GM19023 (cell line): ENCODE data around the gene ALS2.
"Not testable (repeated sequence)": the region's sequence is repeated elsewhere in the genome, so short reads cannot be mapped to it uniquely, and the experiment has no call there.

Experiments used
- ATAC-seq: cut with Tn5 transposase; IDR thresholded peaks from one replicate; pipeline ENCODE4 v1.9.1; 2021; ENCODE audit warnings: mild to moderate bottlenecking, moderate library complexity; ENCODE audit not compliant: unreplicated experiment

Gene ALS2

DNA sequence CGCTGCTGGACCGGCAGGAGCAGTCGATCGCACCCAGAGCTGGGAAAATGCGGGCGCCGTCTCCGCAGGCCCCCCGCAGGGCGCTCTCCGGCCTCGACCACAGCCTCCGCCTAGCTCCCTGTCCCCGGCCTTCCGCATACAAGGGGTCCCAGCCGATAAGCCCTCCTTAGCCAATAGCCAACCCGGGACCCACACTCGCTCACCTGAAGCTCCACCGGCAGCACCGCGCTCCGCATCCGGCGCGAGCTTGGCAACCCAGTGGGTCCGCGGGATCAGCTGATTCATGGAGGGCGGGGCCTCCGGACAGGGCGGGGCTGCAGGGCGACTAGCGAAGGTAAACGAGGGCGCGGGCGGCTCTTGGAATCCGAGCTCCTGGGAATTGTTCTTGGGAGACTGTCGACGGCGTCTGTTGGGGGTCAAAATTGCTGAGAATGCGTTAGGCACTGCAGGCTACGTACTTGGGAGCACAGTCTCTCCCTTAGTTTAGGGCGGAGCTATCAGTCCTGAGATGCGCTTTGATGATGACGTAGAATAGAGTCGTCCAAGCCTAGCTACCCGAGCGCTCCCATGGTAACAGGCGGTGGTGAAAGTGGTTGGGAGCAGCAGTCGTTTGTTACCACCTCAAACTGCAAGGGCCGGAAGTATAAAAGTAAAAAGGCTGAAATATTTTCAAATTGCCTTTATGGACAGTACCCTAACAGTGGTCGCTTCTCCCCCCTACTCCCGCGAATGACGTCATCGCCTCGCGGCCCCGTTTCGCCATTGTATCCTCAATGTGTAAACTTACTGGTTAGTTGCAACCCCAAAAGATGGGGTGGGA, at the start of gene ALS2:
ALS2 (minus strand) TSS at position 260 of the 820 bp plus-strand sequence. CDS start 12,048 bp downstream, outside the sequence.
- ATAC-seq, result peak; percentile 96

DNA sequence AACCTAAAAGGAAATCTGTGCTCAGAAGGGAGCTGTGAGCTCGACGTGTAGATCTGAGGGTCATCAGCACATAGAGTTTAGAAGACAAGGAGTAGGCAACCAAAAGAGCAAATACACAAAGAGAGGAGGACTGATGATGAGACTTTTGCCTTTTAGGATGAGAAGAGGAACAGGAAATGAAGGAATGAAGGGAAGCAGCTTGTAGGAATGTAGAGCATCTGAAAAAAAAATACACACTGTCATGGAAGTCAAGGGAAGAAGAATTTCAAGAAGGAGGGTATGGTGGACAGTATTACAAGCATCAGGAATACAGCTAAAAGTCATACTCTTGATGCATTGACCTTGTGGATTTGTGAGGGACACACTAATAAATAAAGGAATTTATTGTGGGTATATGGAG, 47.5 kb upstream of the ALS2 start:
- ATAC-seq, result no peak

DNA sequence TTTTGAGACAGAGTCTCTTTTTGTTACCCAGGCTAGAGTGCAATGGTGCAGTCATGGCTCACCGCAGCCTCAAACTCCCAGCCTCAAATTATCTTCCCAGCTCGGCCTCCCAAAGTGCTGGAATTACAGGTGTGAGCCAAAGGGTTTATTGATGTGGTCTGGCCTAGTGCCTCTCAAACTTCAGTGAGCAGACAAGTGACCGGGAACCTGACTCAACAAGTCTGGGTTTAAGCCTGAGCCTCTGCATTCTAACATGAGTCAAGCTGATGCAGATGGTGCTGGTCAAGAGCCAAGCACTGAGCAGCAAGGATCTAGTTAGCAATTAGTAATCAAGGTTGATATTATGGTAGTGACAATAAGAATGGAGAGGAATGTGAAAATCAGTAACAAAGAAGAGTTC, 46.9 kb upstream of the ALS2 start:
- ATAC-seq, result no peak

DNA sequence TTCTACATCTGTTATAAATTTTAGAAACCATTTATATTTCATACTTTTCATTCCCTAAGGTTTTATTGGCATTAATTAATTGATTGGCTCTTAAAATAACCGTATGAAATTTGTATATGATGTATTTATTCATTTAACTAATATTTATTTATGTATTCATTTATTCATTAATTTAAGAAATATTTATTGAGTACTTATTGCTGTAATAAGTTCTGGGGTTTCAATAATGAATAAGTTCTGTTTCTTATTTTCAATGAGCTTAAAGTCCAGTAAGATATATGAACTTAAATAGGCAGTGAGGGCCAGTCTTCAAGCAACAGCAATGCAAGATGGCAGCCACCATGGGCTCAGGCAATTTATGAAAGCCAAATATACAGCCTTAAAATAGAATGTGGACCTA, 43.5 kb upstream of the ALS2 start:
- no peak for ATAC-seq

DNA sequence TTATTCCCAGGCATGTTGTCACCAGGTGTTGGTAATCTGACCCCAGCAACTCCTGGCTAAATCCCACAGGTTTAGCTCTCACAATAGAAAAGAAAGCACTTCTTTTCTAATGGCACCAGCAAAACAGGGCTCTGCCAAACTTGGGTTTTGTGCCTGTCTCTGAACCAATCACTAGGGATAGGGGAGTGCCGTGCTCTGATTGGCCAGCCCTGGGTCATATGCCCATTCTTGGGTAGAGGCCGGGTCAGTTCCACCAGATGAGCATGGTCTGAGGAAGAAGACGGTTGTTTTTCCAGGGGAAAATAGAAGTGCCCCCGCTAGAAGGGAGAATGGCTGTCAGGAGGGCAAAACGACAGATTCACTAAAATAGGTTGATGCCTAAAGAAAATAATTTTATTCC, 40.3 kb upstream of the ALS2 start:
- ATAC-seq, result no peak

DNA sequence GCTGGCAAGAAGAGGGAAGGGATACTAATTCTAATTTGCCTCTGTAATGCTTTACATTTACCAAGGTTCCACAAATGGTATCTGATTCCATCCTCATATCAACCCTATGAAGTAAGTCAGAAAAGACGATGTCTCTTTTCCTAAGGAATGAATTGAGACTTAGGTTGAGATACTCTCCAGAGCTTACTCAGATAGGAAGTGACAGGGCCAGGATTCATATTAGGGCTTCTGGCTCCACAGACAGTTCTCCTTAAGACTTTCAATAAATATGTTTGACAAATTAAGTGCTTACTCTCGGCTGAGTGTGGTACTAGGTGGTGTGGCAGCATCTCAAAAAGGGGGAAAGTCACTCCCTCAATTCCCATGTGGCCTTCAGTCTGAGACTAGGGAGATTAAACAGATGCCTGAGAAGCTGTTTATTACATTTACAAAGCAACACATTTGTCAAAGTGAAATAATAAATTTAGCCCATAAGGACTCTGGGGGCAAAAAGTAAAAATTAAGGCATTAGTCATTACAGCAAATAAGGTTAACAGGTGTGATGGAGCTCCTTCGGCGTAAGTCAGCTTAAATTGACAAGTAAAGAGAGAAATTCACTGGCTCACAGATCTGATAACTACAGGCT, 39.8 kb upstream of the ALS2 start:
- no peak for ATAC-seq

DNA sequence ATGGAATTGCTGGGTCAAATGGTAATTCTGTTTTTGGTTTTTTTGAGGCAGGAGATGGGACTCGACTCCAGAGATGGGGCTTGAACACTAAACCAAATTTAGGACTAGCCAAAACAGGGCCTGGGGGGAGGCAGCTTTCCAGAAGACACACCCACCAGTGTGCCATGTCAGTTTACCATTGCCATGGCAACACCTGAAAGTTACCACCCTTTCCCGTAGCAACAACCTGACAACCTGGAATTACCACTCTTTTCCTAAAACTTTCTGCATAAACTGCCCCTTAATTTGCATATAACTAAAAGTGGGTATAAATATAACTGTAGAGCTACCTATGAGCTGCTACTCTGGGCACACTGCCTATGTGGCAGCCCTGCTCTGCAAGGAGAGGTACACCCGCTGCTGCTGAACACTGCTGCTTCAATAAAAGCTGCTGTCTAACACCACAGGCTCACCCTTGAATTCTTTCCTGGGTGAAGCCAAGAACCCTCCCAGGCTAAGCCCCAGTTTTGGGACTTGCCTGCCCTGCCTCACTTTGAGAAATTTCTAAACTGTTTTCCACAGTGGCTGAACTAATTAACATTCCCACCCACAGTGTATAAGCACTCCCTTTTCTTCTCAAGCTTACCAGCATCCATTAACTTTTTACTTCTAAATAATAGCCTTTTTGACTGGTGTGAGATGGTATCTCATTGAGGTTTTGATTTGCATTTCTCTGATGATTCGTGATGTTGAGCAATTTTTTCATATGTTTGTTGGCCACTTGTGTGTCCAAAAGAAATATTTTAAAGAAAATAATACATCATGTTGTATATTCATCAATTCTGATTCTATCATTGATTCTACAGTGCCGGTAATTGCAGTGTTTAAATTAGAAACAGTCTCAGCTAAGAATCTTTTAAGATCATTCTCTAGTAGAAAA, 36.2 kb upstream of the ALS2 start:
- ATAC-seq, result no peak

DNA sequence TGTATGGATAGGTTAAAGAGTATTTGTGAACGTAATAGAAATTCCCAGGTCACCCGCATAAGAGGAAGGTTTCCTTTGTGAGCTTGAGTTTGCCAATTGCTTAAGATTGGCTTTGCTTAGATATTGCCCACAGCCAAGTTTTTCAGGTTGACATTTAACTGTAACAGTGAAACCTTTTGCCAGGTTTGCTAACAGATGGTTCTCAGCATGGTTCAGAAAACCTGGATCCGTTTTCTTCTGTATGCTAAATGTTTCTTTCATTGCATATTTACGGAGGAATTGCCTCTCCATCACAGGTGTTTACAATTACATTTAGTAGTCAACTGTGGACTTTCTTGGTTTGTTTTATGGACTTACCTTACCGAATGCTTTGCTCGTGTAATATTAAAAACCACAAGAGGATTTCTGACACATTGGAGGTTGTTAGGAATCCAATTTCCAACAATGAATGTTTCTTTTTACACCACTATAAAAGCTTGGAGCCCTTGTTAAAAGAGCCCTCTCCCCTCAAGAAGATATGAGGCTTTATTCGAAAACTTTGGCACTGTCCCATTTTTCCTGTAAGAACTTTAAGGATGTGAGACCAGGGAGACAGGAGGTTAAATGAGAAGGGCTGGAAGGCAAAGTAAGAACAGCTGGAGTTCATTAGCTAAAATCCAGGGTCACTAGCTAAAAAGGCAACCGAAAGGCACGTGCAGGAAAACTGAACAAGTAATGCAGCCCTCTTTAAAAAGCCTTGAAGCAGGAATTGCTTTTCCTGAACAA, 33.4 kb upstream of the ALS2 start:
- ATAC-seq, result no peak

DNA sequence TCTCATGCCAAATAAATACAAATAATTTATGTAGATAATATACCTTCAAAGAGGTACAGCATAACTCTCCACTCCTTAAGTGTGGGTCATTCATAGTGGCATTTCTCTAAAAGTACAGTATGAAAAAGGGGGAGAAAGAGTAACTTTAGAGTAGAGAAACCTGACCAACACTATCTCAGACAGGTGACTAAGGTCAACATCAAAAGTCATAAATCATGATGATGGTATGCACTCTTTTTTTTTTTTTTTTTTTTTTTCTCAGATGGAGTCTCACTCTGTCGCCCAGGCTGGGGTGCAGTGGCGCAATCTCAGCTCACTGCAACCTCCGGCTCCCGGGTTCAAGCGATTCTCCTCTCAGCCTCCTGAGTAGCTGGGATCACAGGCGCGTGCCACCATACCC, 29.9 kb upstream of the ALS2 start:
- not testable (repeated sequence) for ATAC-seq

DNA sequence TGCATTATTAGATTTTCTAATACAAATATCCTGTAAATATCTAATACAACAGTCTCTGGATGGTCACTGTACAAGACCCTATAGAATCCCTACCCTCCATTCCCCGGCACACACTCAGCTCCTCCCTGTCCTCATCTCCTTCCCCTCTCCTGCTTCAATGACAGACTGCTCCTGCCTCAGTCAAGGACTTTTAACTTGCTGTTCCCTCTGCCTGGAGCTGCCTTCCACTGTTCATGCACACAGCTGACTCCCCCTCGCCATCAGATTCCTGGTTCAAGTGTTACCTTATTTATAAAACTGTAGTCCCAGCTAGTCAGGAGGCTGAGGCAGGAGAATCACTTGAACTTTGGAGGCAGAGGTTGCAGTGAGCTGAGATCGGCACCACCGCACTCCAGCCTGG, 28.9 kb upstream of the ALS2 start:
- ATAC-seq, result no peak

DNA sequence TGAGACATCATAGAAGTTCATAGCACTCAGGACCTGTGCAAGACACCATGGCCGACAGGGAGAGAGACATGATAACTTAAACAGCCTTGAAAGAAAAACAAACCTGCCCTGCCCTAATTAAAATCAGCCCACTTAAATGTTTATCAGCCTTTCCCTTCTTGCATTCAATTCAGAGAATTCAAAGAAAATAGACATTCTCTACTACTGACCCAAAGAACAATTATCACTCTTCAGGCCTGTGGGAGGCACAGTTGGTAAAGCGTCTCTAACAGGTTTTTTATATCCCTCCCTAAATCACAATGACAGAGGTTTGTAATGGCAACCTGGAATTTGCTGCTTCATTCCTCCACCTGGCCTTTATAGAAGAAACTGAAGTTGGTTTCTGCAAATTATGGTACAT, 27.3 kb upstream of the ALS2 start:
- ATAC-seq, result no peak

DNA sequence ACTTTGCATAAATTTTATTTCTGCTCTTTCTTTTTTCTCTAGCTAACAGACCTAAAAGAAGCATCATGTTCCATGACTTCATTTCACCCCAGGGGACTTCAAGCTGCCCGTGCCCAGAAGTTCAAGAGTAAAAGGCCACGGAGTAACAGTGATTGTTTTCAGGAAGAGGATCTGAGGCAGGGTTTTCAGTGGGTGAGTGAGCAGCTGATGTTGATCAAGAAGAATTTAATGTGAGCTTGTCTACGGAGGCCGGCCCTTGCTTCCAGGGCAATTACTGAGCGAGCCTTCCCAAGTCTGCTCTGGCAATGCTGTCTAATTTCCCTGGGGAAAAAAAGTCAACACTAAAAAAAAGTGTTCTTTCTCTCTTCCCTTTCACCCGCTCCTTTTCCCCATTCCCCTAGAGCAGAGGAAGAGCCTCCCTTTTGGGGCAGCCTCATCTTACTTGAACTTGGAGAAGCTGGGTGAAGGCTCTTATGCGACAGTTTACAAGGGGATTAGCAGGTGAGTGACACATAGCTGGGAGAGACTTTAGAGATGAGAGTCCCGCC, 26.8 kb upstream of the ALS2 start:
- no peak for ATAC-seq

DNA sequence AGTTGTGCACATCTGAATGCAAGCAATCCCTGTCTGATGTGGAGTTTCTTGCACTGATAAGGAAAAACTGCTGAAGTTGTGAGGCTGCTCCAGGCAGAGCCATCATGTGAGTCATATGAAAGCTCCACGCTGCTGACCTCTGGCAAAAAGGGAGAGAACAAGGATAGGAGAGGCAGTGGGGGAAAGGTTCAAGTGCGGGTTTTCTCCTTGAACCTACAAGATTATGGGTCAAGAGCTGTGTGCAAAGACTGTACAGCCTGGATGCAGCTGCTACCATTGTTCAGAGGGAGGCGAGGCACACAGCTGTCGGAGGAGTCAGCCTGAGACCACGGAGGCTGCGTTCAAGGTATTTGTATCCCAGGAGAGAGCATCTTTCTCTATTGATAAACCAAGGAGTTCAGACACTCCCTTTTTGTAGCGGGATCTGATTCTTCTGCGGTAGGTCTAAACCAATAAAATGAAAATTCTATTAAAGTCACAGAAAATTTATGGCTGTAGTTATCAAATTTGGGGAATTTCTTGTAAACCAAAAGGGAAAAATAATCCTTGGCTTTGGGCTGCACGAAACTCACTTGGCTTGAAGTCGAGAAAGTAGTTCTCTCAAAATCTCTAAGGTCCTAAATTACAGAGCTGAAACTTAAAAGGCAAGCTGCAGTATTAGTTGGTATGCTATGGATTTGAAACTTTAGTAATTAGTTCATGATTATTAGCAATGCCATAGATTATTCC, 25.9 kb upstream of the ALS2 start, which contains the start of gene CDK15:
CDK15 (plus strand) TSS at position 96 of the 729 bp plus-strand sequence; CDS start at position 224, 128 bp downstream.
- no peak for ATAC-seq

DNA sequence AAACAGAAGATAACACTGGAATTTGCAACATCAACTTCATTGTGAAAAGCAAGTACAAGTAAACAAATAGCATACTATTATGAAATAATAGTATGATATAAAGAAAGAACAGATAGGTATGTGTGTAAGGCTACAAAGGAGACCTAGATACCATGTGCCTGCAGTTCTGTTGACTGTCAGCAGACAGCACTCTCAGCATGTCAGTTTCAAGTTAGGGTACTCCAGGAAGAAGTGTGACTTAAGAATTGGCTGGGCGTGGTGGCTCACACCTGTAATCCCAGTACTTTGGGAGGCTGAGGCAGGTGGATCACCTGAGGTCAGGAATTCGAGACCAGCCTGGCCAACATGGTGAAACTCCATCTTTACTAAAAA, 18.2 kb upstream of the ALS2 start:
- ATAC-seq, result not testable (repeated sequence)

DNA sequence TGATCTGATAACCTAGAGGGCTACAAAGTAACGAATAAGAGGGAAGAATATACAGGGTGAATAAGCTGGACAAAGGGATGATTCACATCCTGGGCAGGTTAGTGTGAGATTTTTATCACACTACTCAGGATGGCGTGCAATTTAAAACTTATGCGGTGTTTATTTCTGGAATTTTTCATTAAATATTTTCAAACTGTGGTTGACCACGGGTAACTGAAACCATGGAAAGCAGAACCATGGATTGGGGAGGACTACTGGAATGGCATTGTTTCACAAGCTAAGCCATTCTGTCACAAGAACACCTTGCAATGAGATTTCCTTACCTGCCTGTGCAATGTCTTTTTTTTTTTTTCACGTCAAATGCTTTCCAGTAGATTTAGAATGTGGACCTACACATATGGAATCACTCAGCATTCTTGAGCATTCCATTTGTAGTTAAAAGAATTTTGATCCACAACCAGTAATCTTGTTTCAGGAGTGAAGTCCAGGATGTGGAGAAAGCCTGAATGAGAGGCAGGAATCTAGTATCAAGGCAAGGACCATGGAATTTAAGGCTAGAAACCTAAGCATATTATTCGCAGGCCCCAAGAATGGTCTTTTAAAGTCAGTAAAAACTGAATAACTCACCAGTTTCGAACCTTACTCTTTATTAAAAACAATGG, 17.6 kb upstream of the ALS2 start:
- ATAC-seq, result no peak

DNA sequence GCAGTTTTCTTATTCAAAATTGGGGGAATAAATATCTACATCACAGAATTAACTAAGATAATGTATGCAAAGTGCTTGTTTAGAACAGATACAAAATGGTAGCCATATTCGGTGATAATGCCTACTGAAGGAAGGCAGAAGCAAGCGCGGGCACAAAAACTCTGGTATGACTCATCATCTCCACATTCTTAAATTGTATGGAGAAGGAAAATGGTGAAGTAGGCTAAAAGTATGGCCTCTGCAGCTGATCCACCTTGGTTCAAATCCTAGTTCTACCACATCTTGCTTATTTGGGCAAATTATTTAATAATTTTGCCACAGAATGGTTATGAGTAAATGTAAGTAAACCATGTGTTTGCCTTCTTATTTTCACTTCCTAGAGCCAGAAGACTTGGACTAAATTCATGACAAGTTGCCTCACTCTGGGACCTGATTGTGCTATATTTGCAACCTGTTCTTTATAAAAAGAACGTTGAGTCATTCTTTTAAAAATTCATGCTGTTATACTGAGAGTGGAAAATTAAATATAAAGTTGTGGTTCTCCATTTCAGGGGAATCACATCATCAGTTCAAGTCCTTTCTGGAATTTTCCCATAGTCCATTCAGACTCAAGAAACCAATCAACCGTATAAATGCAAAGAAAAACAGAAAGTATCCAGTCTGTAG, 16.6 kb upstream of the ALS2 start:
- no peak for ATAC-seq

DNA sequence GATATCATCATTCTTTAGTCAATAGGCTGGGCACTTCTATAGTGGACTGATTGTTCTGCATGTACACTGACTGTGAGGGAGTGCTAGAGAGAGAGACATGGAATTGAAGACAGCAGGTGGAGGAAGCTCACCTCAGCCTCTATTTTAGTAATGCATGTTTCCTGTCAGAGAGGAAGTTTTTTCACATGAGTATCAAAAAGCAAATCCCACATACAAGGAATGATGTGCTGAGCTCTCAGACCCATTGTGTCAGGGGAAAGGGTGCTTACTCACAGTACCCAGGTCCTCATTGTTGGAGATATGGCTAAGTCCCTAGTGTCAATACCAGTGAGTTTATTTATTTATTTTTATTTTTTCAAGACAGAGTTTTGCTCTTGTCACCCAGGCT, 15.7 kb upstream of the ALS2 start:
- no peak for ATAC-seq

DNA sequence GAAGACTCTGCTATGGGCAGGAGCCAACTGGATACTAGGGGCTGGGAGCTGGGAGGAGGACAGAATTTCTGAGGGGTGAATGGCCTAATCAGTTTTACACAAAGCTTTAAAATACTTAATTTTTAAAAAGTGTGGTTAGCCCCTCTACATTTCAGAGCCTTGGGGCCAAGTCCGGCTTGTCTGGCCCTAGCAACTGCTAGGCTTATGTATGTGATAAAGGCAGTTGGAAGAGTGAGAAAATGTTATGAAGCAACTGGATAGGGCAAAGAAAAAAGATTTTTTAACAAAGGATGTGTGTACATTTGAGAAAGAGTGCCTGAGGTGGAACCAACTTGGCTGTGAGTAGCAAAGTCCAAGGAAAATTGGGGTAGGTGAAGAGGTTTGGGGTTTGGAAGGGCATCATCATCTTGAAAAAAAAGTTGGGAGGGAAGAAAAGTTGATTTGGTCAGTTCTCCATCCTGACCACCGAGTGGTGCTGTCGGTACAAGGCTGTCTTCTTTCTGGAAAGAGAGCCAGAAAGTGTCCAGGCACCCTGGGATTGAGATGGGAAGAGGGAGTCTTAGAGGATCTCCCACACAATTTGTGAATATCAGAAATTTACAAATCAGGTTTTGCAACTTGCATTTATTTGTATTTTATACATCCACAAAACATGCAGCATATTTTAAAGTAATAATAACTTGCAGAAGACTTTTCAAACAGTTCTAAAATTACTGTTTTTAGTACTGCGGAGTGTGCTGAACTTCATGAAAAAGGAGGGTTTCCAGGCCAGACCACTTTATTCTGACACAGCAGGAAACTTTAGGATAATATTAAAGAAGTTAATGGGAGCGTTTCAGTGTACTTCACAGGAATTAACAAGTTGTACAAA, 15.1 kb upstream of the ALS2 start:
- no peak for ATAC-seq
